ENCODE results near the gene UAP1L1.
"Not testable (repeated sequence)": the region's sequence is repeated elsewhere in the genome, so short reads cannot be mapped to it uniquely, and the experiment has no call there.

UAP1L1 gene

GRCh38 chr9:137077010-137077747, at the start of gene UAP1L1:
UAP1L1 (plus strand) TSS chr9:137077517; CDS start chr9:137077533, 16 bp downstream.
- peak; percentile 41 for DNase-seq

- DNase-seq: peak; percentile 68
Measured at GRCh38 chr9:137028263-137029057, 48.9 kb upstream of the UAP1L1 start.

GRCh38 chr9:137029058-137029936, 48.0 kb upstream of the UAP1L1 start:
- peak; percentile 77 for DNase-seq

GRCh38 chr9:137030006-137030405, 47.3 kb upstream of the UAP1L1 start:
- no peak for DNase-seq

GRCh38 chr9:137030538-137031527, 46.5 kb upstream of the UAP1L1 start:
- no peak for DNase-seq

- DNase-seq: no peak
Measured at GRCh38 chr9:137031904-137032640, 45.2 kb upstream of the UAP1L1 start, which contains the start of gene FUT7. FUT7 (minus strand) TSS chr9:137032088; CDS start chr9:137031991, 97 bp downstream.

GRCh38 chr9:137032858-137033257, 44.5 kb upstream of the UAP1L1 start:
- no peak for DNase-seq

GRCh38 chr9:137033481-137033880, 43.8 kb upstream of the UAP1L1 start:
- not testable (repeated sequence) for DNase-seq

- DNase-seq: no peak
Measured at GRCh38 chr9:137034039-137034708, 43.1 kb upstream of the UAP1L1 start.

GRCh38 chr9:137034709-137035506, 42.4 kb upstream of the UAP1L1 start:
- DNase-seq: peak; percentile 86

GRCh38 chr9:137035507-137035834, 41.8 kb upstream of the UAP1L1 start:
- DNase-seq: no peak

- DNase-seq: no peak
Measured at GRCh38 chr9:137035937-137036336, 41.4 kb upstream of the UAP1L1 start.

GRCh38 chr9:137037035-137037434, 40.3 kb upstream of the UAP1L1 start:
- no peak for DNase-seq

GRCh38 chr9:137037483-137037882, 39.8 kb upstream of the UAP1L1 start:
- no peak for DNase-seq

- no peak for DNase-seq
Measured at GRCh38 chr9:137038916-137039315, 38.4 kb upstream of the UAP1L1 start.

- no peak for DNase-seq
Measured at GRCh38 chr9:137039611-137040366, 37.5 kb upstream of the UAP1L1 start.

- DNase-seq: no peak
Measured at GRCh38 chr9:137040568-137040967, 36.7 kb upstream of the UAP1L1 start.

GRCh38 chr9:137041124-137041523, 36.2 kb upstream of the UAP1L1 start:
- DNase-seq: no peak
